GM03348 (cell line): ENCODE data around the gene TFDP3.

Experiments
- DNase-seq: peaks from one replicate; pipeline ENCODE4 v3.0.0; 2012; ENCODE audit warnings: low spot score

TFDP3 gene

DNA sequence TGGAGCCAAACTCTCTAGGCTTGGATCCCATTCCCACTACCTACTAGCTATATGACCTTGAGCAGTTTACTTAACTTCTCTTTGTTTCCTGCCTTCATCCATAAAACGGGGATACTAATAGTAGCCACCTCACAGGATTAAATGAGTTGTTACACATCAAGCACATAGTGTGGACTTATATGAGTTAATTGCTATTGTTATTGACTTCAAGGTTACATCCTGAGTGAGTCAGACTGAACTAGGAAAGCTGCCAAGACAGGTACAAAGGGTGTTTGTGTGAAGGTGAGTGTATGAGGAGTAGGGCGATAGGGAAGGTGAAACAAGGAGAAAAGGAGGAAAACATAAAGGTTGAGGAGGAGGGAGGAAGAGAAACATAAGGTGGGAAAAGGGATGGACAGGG is 32.2 kb downstream of the TFDP3 start:
- no peak for DNase-seq

DNA sequence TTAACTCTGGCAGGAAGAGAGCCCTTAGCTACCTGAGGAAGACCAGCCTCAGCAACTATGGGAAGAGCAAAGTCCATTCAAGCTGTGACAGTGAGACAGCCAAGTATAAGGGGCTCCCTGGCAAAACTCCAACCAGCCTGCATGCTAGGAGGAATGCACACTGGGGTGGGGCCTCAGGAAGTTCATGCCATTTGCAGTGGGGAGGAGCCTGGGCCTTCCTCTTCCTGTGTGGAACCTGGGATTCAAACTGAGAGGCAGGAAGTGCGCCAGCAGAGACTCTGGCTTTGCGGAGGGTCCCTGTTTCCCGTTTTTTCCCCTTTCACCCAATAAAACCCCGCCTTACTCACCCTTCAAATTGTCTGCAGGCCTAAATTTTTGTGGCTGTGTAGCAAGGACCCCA is 33.0 kb downstream of the TFDP3 start:
- DNase-seq = no peak

DNA sequence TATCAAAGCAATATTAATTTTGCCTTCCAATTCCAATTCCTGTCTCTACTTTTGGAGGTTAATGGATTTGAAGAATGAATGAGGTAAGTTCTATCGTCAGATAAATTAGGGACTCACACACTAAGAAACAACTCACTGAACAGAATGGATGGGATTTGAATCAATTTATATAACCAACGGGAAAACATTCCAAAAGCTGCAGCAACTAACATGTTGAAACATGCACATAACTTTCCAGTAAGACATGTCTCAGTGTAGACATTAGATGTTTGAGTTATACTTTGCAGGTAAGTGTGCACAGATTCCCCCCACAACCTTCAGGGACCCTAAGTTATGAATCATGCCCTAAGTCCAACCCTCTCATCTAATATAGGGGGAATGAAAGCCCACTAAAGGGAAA is 34.3 kb downstream of the TFDP3 start:
- no peak for DNase-seq

DNA sequence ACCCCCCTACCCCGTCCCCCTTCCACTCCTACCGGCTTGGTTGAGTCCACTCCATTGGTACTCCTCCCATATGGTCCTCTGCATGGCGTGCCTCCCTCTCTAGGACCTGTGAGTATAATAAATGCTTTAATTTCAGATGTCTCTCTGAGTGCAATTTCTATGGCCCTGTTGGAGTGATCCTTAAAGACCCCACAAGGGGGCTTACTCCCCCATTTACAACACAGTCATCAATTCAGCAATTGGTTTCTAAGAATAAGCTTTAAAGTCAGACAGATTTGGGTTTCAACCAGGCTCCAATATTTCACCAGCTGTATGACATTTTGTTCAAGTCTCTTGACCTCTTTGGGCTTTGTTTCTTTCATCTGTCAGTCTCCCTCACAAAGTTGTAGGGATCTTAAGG is 38.7 kb downstream of the TFDP3 start:
- no peak for DNase-seq

DNA sequence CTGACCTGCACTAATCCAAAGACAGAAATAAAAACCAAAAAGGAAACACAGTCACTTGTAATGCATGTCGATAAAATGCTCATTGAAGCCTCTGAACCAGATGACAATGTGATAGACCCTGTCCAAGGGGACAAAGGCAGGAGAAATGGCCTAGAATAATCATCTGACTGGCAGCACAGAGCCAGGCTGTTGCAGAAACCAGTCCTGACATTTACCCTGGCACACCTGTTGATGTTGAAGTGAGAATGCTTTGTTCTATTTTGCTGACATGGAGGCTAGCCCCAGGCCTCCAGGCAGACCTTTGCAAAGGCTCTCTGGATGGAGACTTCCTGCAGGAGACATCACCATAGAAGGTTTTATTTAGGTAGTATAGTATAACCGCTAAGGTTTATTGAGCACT is 41.0 kb downstream of the TFDP3 start:
- DNase-seq = no peak

DNA sequence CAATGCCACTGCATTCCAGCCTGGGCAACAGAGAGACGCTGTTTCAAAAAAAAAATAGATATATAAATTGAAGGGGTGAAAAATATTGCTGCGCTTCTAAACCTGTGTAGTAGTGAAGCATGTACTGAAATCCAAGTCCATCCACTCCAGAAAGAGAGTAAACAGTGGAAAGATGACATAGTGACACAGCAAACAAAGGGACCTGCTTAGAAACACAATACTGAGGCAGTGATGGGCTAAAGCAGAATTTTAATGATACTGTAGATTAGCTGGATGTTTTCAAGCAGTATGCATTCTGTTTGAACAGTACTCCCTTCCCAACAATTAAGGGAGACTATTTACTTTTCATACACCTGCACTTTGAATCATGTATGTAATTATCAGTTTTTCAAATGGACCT is 42.5 kb downstream of the TFDP3 start:
- DNase-seq = no peak

DNA sequence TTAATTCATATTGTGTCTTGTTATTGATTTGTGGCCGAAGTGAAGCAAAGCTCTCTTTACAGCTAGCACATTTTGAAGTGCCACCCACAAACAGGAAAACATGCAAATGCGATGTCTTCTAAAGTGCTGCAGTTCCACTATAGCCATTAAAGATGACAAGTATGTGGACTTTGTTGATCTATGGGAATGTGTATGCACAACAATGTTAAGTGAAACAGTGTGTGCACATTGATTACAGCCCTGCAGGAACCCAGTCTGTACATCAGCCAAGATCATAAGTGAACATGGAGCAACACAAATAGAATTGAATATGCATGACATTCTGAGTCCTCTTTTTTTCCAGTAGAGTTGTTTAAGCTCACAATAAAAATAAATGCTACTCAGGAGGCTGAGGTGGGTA is 43.0 kb downstream of the TFDP3 start:
- no peak for DNase-seq

DNA sequence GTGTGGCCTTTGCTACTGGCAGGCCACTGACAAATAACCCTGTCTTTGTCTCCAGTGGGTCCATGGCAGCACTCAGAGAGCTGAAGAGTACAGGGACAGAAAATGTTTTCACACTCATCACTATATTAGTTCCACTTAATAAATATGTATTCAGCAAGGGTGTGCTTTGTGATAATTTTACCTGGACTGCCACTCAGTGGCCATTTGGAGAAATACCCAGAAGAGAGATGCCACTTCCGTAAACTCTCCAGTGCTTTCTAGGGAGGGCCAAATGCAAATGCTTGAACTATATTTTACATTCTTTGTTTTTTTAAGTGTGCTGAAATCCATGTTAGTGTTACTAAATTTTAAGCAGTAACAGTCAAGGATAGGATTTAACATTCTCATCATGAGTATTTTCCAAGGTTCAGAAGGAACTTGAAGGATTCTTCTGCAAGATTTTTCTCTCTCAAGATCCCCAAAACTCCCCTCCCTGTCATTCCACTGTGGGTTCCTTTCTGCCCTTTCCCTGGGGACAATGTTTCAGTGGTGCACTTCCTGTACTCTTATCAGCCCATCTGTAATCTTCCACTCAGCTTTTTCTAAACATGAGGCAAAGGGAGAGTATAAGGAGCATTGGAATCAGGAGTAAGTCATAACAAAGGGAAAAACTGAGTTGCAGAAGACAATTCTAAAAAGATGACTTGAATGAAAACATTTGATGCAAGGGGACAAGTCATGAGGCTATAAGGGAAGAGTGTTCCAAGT is 46.0 kb downstream of the TFDP3 start:
- DNase-seq = peak; percentile 6
